Stimulated activated CD8-positive, alpha-beta memory T cell treated with anti-CD3 and anti-CD28 coated beads, Interleukin-15, amount 100 ng/mL, for 4 hours (primary cell): ENCODE results near the gene PFKM.
A peak's percentile ranks its signal among the peaks of the same experiment; 100 is the strongest.

Source experiments
- DNase-seq, 2 donors: peaks; one replicate each; pipeline ENCODE4 v3.0.0-alpha.2; 2020; ENCODE audit warnings: low read depth in 2 of 2

The PFKM gene

DNA sequence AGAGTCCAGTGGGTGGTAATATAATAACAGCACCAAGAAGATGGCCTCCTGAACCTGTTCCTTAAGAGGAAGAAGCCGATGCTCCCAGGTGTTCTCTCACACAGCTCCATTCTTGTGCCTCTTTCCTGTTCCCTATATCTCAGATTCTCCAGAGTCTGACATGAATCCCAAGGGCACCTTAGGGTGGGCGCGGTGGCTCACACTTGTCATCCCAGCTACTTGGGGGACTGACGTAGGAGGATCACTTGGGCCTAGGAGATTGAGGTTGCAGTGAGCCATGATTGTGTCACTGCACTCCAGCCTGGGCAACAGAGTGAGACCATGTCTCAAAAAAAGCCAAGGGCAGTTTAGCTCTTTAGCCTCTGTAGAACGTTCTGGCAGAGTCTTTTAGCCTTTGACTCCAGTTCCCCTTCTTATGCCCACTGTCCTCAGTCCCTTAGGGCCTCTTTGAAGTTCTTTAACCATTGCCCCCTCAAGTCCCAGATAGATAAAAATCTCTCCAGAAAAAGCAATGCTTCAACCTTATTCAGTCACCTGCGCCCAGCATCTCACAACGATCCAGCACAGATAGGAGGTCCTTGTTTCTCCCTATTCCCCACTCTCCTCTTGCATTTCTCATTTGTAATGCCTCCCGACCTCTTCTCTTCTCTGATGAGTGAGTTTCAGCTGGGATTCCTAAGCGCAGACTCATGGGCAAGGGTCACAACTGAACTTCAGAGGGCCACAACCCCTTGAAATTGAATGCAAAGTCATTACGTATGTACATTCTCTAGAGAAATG, 68.9 kb downstream of the PFKM start:
- DNase-seq = no peak

DNA sequence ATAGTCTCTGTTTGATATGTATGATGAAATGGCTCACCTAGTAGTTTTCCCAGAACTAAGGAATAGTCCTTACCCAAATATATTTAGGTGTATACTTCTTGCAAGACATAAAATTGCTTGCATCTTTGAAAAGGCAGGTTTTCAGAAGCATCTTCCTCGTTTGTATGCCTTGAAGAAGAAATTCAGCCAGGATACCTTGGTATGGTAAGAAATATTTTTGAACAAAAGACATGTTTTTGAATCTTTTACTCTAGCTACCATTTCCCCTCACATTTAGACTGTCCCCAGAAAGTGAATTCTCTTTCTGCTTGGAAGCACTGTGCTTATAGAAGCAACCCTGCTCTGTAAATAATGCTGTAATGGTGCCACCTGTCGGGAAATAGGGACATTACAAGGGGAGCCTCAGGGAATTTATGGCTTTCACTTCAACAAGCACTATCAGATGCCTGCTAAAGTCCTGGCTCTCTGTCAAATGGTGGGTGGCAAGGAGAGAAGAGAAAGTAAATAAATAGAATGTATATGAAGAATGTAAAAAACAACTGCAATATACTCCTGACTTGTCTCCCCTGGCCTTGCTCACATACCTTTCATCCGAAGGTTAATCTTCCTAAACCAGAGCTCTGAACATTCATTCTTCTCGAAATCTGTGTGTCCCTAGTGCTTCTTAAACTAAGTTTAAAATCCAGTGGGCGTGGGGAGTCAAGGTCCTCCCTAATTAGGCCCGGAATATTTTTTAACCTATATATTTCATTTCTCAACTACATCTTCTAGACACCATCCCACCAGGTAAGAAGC, 70.4 kb downstream of the PFKM start:
- DNase-seq = peak; percentile 8 to 45

DNA sequence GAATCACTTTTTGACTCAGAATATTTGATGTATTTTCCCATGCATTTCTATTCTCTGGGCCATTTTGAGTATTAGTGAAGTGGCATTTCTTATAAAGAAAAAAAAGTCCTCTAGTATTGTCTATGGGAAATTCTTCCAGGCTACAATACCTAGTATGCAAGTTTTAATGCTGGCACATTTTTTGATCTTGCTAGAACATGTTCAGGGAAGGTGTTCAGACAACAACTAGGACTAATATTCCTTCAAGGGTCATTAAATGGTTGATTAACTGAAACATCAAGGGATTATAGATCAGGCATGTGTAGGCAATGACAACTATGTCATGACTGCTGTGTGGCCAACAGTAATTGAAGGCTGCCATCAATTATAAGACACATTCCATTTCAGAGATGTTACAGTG, 71.9 kb downstream of the PFKM start:
- no peak for DNase-seq

DNA sequence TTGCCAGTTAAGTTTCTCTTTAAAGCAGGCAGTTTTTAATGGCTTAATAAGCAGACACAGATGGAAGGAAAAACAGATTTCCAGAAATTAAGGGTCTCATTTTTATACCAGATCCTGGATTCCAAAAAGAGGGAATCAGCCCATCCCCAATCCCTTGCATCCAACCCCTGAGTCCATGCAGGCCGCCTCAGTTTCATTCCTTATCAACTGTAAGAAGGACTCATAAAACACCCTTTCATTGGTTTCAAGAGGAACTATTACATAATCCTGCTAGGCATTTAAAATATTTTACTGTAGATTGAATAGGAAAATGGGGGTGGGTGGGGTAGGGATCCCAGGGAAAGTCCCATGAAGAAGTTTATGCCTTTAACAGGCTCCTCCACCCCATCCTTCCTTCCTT, 73.7 kb downstream of the PFKM start:
- no peak for DNase-seq

DNA sequence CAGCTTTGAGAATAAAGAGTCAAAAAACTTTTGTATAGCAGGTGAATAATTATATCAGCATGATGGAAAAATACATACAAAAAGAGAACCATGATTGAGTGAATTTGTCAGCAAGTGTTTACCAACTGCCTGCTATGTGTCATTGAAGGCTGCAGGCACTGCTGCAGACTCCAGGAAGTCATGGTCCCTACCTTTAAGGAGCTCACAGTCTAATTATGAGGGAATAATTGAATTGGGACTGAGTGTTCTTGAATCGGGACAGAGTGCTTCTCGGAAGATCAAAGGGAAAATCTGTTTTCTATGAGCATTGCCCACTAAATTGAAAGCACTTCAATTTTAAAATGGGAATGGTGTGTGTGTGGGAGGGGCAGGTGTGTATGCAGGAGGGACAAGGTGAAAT, 74.5 kb downstream of the PFKM start:
- DNase-seq = no peak

DNA sequence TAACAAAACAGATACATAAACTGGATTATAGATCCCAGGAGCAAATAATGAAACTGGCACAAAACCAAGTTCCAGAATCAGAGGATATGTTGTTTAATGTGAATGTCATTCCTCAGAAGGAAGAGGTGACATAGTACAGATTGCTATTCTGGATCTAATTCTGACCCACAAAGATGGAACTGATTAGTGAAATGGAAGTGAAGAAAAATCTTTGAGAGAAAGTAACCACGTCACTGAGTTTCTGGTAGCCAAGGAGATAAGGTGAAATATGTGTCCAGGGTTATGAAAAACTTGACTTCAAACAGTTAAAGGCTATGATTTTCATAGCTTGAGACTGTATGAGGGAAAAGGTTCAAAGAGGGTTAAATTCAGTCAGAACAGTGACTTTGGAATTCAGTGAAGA, 75.6 kb downstream of the PFKM start:
- no peak for DNase-seq
